IPS-18a (cell line): ENCODE data around the gene GSTA3.
"Not testable (repeated sequence)": the region's sequence is repeated elsewhere in the genome, so short reads cannot be mapped to it uniquely, and the experiment has no call there.

Source experiments
- H3K27ac ChIP-seq: one replicate; pipeline ENCODE4 v1.5.1; 2013; ENCODE audit warnings: low read length
- H3K27me3 ChIP-seq: one replicate; pipeline ENCODE4 v1.6.1; 2013; ENCODE audit warnings: mild to moderate bottlenecking, low read length; ENCODE audit not compliant: control insufficient read depth, insufficient read depth
- H3K36me3 ChIP-seq: one replicate; pipeline ENCODE4 v1.6.1; 2013; ENCODE audit warnings: low read depth, low read length; ENCODE audit not compliant: control insufficient read depth
- H3K4me1 ChIP-seq: one replicate; pipeline ENCODE4 v1.6.1; 2013; ENCODE audit warnings: low read depth, low read length; ENCODE audit not compliant: control insufficient read depth
- H3K4me3 ChIP-seq: one replicate; pipeline ENCODE4 v1.5.1; 2013; ENCODE audit warnings: low read length
- H3K9ac ChIP-seq: one replicate; pipeline ENCODE4 v1.6.1; 2013; ENCODE audit warnings: mild to moderate bottlenecking, low read length, moderate library complexity
- H3K9me3 ChIP-seq: one replicate; pipeline ENCODE4 v1.6.1; 2013; ENCODE audit warnings: low read depth, low read length; ENCODE audit not compliant: control insufficient read depth

Gene GSTA3

DNA sequence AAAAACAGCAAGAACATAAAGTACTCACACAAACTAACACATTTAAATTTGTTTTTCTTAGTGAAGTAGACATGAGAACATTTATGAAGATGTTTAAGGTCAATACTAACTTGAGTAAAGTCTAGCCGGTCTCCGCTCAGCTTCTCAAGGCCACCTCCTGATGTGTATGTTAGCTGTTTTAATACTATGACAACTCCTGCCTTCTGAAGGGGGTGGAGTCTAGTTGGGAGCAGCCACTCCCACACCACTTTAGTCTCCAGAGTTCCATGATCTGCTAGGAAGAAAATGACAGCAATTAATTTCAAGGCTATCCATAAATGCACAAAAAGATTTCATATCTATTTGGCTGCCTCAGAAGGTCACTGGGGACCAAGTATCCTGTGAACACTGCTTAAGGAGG is at the start of gene GSTA3:
Gene GSTA3 (minus strand): TSS at position 168 of the 400 bp plus-strand sequence. CDS start 3,864 bp downstream, outside the sequence.
- no peaks in the 10 kb centered on the region for H3K36me3 ChIP-seq
- no peak within 1 kb of the TSS for H3K27ac ChIP-seq
- no peak within 1 kb of the TSS for H3K9ac ChIP-seq
- H3K4me1 ChIP-seq: no peaks in the 10 kb centered on the region
- no peaks in the 10 kb centered on the region for H3K9me3 ChIP-seq
- no peaks in the 10 kb centered on the region for H3K27me3 ChIP-seq
- no peak within 1 kb of the TSS for H3K4me3 ChIP-seq

DNA sequence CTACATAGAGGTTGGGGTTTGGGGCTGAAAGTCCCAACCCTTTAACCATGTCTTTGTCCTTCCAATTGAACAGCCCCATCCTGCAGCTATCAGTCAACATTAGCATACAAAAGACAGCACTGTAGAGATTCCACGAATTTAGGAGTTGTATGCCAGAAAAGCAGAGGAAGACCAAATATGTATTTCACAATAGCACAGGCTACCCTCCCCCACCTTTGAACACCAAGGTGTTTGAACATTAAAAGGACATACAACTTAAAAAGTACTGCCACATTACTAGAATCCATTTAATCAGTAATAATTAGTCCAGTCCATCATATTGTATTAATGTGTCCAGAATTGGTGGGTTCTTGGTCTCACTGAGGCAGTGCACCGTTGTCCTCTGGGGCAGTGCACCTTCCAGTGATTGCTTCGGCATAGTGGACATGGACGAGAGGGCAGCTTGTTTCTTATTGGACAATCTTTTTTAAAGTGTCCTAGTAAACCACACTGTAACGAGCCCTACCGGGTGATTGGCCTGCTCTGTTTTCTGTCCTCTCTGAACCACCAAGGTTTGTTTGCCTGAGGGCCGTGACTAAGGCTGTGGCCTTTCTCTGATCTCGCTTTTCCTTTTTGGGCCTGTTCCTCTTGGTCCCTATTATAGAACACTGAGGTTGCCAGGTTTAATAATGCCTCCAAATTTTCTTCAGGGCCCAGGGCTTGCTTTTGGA is 49.2 kb upstream of the GSTA3 start:
- no peak overlapping the region for H3K27ac ChIP-seq
- H3K4me3 ChIP-seq: no peak overlapping the region
- peaks cover 6% of the 10 kb centered on the region for H3K4me1 ChIP-seq
- no peak overlapping the region for H3K9ac ChIP-seq
- H3K9me3 ChIP-seq: no peaks in the 10 kb centered on the region
- H3K36me3 ChIP-seq: no peaks in the 10 kb centered on the region
- peaks cover 41% of the 10 kb centered on the region for H3K27me3 ChIP-seq

- Histone ChIP-seq H3K4me1 (peaks cover 6% of the 10 kb centered on the region), H3K9me3 (no peaks in the 10 kb centered on the region), H3K27me3 (peaks cover 27% of the 10 kb centered on the region), H3K9ac (no peak overlapping the region), H3K27ac (no peak overlapping the region), H3K4me3 (no peak overlapping the region), H3K36me3 (no peaks in the 10 kb centered on the region)
Observed at GRCh38 chr6:52955871-52956270, 46.4 kb upstream of the GSTA3 start.

DNA sequence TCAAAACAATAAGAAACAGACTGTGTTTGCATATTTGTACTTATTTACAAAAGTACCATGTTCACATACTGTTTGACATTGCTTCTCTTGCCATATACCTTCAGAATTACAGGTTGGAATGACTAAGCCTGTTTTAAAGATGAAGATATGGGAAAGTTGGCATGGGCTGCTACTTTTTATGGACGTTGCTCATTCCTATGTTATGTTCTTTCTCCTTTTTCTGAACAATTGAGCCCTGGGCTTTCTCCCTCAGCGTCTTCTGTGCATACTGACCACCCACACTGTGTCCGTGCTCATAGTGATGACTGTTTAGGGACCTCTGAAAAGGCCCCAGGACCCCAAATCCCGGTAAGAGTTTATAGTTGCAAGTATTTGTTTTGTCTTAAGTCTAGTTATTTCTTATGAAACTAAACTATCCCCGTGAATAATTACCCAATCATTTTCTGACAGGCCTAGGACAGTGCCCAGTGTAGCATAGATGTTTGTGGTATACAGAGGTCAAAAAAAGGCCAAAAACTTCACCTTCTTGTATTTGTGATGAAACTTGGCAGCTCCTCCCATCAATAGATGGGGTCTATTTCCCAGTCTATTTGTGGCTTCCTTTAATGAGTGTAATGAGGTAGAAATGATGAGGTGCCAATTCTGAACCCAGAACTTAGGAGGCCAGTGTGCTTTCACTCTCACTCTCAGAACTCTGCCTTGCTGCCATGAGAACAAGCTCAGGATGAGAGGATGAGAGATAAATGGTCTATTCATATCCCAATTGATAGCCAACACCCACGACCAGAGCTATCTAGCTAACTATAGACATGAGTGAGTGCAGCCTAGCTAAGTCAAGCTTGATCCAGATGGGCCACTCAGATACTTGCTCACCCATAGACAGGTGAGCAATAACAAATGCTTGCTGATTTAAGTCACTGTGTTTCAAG is 44.7 kb upstream of the GSTA3 start:
- H3K4me1 ChIP-seq: peaks cover 6% of the 10 kb centered on the region
- H3K27me3 ChIP-seq: peaks cover 17% of the 10 kb centered on the region
- H3K9ac ChIP-seq: no peak overlapping the region
- H3K36me3 ChIP-seq: no peaks in the 10 kb centered on the region
- no peak overlapping the region for H3K4me3 ChIP-seq
- H3K9me3 ChIP-seq: no peaks in the 10 kb centered on the region
- no peak overlapping the region for H3K27ac ChIP-seq

GRCh38 chr6:52946306-52946705 is 36.8 kb upstream of the GSTA3 start:
- Histone ChIP-seq H3K9ac (no peak overlapping the region), H3K36me3 (no peaks in the 10 kb centered on the region), H3K4me1 (peaks cover 9% of the 10 kb centered on the region), H3K9me3 (no peaks in the 10 kb centered on the region), H3K4me3 (no peak overlapping the region), H3K27me3 (no peaks in the 10 kb centered on the region), H3K27ac (no peak overlapping the region)

- not testable (repeated sequence) for H3K9ac ChIP-seq, H3K4me1 ChIP-seq, H3K4me3 ChIP-seq, H3K36me3 ChIP-seq, H3K9me3 ChIP-seq, H3K27me3 ChIP-seq, H3K27ac ChIP-seq
Observed at GRCh38 chr6:52942821-52943220, 33.3 kb upstream of the GSTA3 start.

- Histone ChIP-seq H3K27me3 (no peaks in the 10 kb centered on the region), H3K4me1 (peaks cover 9% of the 10 kb centered on the region), H3K9ac (no peak overlapping the region), H3K4me3 (no peak overlapping the region), H3K9me3 (no peaks in the 10 kb centered on the region), H3K27ac (no peak overlapping the region), H3K36me3 (no peaks in the 10 kb centered on the region)
Observed at GRCh38 chr6:52942221-52942620, 32.7 kb upstream of the GSTA3 start.

DNA sequence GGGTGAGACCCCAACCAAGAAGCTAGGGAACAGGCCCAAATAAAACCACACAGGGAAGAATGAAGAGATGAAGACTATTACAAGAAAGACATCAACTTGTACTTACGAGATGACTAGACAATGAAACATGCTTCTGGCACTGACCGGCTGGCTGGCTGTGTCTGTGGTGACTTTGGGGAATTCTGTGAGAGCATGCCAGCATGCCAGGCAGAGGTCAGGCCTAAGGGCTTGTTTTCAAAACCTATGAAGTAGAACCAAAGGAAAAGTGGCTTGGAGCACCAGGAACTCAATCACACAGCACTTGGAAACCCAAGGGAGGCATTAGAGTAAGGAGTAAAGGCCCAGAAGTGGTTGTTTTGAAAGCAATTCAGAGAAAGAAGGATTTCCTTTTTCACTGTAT is 28.4 kb upstream of the GSTA3 start:
- no peak overlapping the region for H3K4me3 ChIP-seq
- no peaks in the 10 kb centered on the region for H3K9me3 ChIP-seq
- H3K27ac ChIP-seq: no peak overlapping the region
- no peaks in the 10 kb centered on the region for H3K27me3 ChIP-seq
- no peaks in the 10 kb centered on the region for H3K36me3 ChIP-seq
- H3K4me1 ChIP-seq: no peaks in the 10 kb centered on the region
- no peak overlapping the region for H3K9ac ChIP-seq

GRCh38 chr6:52933778-52934177 is 24.3 kb upstream of the GSTA3 start:
- no peak overlapping the region for H3K27ac ChIP-seq
- no peak overlapping the region for H3K9ac ChIP-seq
- no peak overlapping the region for H3K4me3 ChIP-seq
- no peaks in the 10 kb centered on the region for H3K27me3 ChIP-seq
- no peaks in the 10 kb centered on the region for H3K36me3 ChIP-seq
- no peaks in the 10 kb centered on the region for H3K9me3 ChIP-seq
- H3K4me1 ChIP-seq: peaks cover 9% of the 10 kb centered on the region

- no peaks in the 10 kb centered on the region for H3K9me3 ChIP-seq
- no peaks in the 10 kb centered on the region for H3K36me3 ChIP-seq
- H3K9ac ChIP-seq: no peak overlapping the region
- H3K4me1 ChIP-seq: peaks cover 9% of the 10 kb centered on the region
- H3K27ac ChIP-seq: no peak overlapping the region
- no peak overlapping the region for H3K4me3 ChIP-seq
- no peaks in the 10 kb centered on the region for H3K27me3 ChIP-seq
Observed at GRCh38 chr6:52931351-52931750, 21.9 kb upstream of the GSTA3 start.

GRCh38 chr6:52929321-52930164 is 20.0 kb upstream of the GSTA3 start:
- H3K27ac ChIP-seq: no peak overlapping the region
- H3K9me3 ChIP-seq: no peaks in the 10 kb centered on the region
- peaks cover 9% of the 10 kb centered on the region for H3K4me1 ChIP-seq
- no peak overlapping the region for H3K4me3 ChIP-seq
- no peaks in the 10 kb centered on the region for H3K36me3 ChIP-seq
- H3K27me3 ChIP-seq: no peaks in the 10 kb centered on the region
- H3K9ac ChIP-seq: no peak overlapping the region
